Bone marrow (tissue), 2 donors: ENCODE results near the gene PLAC8.
"Not testable (repeated sequence)": the region's sequence is repeated elsewhere in the genome, so short reads cannot be mapped to it uniquely, and the experiment has no call there.

ENCODE experiments used
- DNase-seq, 2 donors: peaks; one replicate each; lab custom pipeline; 2025; lab: John Stamatoyannopoulos, UW

The PLAC8 gene

GRCh38 chr4:83114576-83114975 is at the start of gene PLAC8:
Gene PLAC8, minus strand, starts transcription at chr4:83114729. Its CDS starts 6,808 bp downstream, at chr4:83107921.
- DNase-seq: peak in 1 of 2 donors; percentile 32

GRCh38 chr4:83153417-83153816 is 38.9 kb upstream of the PLAC8 start:
- DNase-seq: peak in 1 of 2 donors; percentile 11

- no peak for DNase-seq
These were observed 38.2 kb upstream of the PLAC8 start for GRCh38 chr4:83152746-83153145.

DNA sequence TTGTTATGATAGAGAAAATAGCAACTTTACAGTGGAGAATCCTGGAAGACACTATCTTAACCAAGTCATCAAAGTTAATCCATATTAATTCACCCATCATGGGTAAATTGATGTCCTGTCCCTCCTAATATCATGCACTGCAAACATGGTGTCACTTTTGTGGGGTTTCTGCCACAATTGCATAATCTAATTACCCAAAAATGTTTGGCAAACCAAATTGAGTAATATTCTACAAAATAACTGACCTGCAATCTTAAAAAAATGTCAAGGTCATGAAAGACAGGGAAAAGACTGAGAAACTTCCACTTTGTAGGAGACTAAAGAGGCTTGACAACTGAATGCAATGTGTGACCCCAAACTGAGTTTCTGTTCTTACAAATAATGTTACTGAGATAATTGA is 37.1 kb upstream of the PLAC8 start:
- DNase-seq: no peak

- DNase-seq: no peak
These were observed 36.3 kb upstream of the PLAC8 start for GRCh38 chr4:83150653-83151330.

- no peak for DNase-seq
These were observed 35.5 kb upstream of the PLAC8 start for GRCh38 chr4:83149865-83150652.

GRCh38 chr4:83146841-83147240 is 32.3 kb upstream of the PLAC8 start:
- DNase-seq: no peak

DNA sequence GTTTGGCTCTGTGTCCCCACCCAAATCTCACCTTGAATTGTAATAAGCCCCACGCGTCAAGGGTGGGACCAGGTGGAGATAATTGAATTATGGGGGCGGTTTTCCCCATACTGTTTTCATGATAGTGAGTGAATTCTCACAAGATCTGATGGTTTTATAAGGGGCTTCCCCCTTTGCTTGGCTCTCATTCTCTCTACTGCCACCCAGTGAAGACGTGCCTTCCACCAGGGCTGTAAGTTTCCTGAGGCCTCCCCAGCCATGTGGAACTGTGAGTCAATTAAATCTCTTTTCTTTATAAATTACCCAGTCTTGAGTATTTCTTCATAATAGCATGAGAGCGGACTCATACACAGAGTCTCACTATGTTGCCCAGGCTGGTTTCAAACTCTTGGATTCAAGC is 31.2 kb upstream of the PLAC8 start:
- not testable (repeated sequence) for DNase-seq

GRCh38 chr4:83139514-83140156 is 25.1 kb upstream of the PLAC8 start:
- DNase-seq: no peak

- peak in 1 of 2 donors; percentile 14 for DNase-seq
These were observed 24.4 kb upstream of the PLAC8 start for GRCh38 chr4:83138946-83139345.

DNA sequence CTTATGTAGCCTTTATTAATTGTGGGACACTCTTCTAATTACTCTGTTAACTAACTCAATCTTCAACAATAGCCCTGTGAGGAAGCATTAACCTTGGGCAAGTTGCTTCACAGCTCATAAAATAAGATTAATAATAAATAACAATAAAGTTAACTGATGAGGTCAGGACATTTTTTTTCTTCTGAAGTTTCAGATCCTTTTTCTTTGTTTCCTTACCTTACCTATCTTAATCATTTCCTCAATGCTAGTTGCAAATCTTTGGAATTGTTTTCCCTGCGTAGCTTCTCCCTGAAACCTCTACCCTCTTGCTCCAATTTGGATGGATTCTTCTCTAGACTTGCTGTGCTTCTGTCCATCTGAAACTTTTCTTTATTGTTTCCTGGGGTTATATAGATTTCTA is 17.5 kb upstream of the PLAC8 start:
- no peak for DNase-seq

- DNase-seq: no peak
These were observed 14.7 kb upstream of the PLAC8 start for GRCh38 chr4:83129264-83129663.

GRCh38 chr4:83128240-83128929 is 13.9 kb upstream of the PLAC8 start:
- no peak for DNase-seq

DNA sequence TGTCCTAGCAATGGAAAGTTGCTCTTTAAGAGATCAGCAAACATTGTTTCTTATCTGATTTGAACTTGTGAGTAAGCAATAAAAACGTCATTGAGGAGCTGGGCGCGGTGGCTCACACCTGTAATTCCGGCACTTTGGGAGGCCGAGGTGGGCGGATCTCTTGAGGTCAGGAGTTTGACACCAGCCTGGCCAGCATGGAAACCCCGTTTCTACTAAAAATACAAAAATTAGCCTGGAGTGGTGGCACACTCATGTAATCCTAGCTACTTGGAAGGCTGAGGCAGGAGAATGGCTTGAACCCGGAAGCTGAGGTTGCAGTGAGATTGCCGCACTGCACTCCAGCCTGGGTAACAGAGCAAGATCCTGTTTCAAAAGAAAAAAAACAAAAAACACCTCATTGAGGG is 11.2 kb upstream of the PLAC8 start:
- DNase-seq: no peak

DNA sequence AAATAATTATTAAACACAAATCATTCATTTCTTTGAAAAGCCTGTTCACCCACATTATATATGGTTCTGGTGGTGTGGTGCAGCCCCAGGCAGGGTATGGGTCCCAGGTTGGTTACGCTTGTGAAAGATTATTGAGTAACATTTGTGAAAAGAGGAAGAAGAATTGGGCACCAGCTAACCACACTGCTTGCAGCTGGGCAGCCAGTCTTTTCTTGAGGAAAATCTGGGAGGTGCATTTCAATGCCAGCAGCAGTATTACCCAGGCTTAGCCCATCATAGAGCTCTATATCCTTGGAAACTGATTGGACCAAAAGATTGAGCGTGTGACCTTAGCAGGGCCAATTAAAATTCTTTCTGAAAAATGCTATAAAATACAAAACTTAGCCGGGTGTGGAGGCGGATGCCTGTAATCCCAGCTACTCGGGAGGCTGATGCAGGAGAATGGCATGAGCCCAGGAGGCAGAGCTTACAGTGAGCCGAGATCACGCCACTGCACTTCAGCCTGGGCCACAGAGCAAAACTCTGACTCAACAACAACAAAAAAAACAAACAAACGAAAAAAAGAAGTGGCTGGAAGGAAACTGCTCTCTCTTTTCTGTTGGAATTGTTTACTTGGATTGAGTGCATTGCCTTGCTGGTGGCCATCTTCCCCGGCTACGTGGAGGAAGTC is 9.7 kb upstream of the PLAC8 start:
- peak in 1 of 2 donors; percentile 70 for DNase-seq

- DNase-seq: no peak
These were observed 6.7 kb upstream of the PLAC8 start for GRCh38 chr4:83121246-83121645.

DNA sequence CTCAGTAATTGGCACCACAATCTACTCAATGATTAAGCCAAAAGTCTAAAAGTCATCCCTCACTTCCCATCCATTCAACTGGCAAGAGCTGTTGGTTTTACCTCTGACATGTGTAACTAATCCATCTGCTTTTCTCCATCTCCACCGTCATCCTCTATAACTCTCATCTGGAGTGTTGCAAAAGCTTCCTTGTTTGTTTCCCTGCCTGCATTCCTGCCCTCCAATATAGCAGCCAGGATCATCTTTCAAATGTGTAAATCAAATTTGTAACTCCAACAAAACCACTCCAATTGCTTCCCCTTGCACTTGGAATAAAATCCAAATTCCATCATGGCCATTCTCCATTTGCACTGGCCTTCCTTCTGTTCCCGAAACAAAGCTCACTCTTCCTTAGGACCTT is 4.3 kb upstream of the PLAC8 start:
- no peak for DNase-seq

GRCh38 chr4:83115656-83116285 is 1.2 kb upstream of the PLAC8 start:
- no peak for DNase-seq

- no peak for DNase-seq
These were observed 471 bp upstream of the PLAC8 start for GRCh38 chr4:83115000-83115399.

DNA sequence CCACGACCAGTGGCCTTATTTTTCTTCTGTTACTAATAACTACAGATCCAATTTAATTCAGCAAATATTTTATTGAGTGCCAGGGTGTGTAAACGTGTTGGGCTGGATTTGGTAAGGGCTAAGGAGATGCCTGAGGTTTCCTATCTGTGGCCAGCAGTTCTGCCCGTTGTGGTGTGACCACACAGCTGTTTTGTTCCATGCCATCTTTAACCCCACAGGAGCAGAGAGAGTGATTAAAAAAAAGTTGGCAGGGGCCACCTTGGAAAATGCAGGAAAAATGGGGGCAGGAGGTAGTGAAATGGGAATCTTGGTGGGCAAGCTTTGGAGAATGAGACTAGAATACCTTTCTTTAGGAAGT is 1.1 kb downstream of the PLAC8 start:
- DNase-seq: peak in 1 of 2 donors; percentile 3

GRCh38 chr4:83112678-83113428 is 1.7 kb downstream of the PLAC8 start:
- peak; percentile 11 to 37 for DNase-seq
